ENCODE data around the gene FGD6. TPM values are rescaled to one million over a fixed set of nuclear protein-coding genes. Genes with fewer than 3 reads are reported as not detected.
A peak's percentile ranks its signal among the peaks of the same experiment; 100 is the strongest.

FGD6 gene
- total RNA-seq, result 5.7 TPM

DNA sequence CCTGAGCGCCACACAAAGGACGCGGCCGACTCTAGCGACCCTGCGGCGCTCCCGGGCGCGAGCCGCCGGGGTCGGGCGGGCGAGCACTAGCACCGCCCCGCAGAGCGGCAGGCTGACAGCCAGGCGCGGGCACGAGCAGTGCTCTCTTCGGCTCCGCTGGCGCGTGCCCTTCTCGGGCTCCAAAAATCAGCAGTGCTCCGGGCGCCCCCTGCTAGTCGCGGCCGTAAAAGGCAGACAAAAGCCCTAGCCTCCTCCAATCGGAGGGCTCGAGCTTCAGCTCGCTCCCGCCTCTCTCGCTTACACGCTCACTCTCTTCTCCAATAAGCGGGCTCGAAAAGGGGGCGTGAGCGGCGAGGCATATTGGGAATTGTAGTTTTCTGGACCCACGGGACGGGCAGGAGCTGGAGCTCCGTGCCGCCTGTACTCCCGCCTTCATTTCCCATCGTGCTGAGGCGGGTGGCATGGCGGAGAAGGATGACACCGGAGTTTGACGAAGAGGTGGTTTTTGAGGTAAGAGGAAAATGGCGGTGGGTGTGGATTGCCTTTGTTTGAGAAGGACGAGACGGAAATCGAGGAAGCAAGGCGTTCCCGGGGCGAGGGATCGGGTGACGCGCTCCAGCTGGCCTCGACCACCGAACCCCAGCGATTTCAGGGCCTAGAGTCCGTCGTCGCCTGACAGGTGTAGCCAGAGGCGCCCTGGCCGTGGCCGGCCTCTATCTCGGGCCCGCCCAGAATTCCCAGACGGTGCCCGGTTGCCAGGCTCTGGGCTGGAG, at the start of gene FGD6, which contains the start of gene VEZT:
Gene FGD6, minus strand, starts transcription at position 91 of the 773 bp plus-strand sequence. CDS start 227 bp downstream, outside the sequence.
Gene VEZT, plus strand, starts transcription at position 431 of the 773 bp plus-strand sequence. Its CDS starts 44 bp downstream, at position 475.
- Histone ChIP-seq H3K9me3 (ENCODE audit: control insufficient read depth in 3 of 3, low read length in 3 of 3) (no peaks in the 10 kb centered on the region), H3K36me3 (ENCODE audit: control insufficient read depth in 3 of 3, insufficient read depth in 3 of 3, low read length in 3 of 3) (no peaks in the 10 kb centered on the region), H3K4me3 (ENCODE audit: low read length in 3 of 3) (peak within 1 kb of the TSS; percentile 98), H3K9ac (ENCODE audit: low read depth in 1 of 3, low read length in 3 of 3) (peak within 1 kb of the TSS; percentile 94 to 97 (median 95)), H3K27ac (ENCODE audit: low read depth, low read length) (peak within 1 kb of the TSS; percentile 99), H3K4me1 (ENCODE audit: control insufficient read depth in 3 of 3, insufficient read depth in 3 of 3, low read length in 3 of 3) (peaks cover 8 to 20% (median 12%) of the 10 kb centered on the region in 3 donors), H3K27me3 (ENCODE audit: control insufficient read depth in 3 of 3, insufficient read depth in 3 of 3, low read length in 3 of 3) (no peaks in the 10 kb centered on the region)

DNA sequence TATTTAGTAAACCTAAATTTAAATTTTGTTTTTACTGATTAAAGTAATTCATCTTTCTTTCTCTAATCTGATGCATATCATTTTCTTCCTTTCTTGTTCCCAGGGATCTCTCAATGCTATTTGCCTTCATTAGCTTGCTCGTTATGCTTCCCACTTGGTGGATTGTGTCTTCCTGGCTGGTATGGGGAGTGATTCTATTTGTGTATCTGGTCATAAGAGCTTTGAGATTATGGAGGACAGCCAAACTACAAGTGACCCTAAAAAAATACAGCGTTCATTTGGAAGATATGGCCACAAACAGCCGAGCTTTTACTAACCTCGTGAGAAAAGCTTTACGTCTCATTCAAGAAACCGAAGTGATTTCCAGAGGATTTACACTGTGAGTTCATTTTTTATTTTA, 49.0 kb upstream of the FGD6 start:
- Histone ChIP-seq H3K36me3 (ENCODE audit: control insufficient read depth in 3 of 3, insufficient read depth in 3 of 3, low read length in 3 of 3) (peaks cover 3 to 23% (median 7%) of the 10 kb centered on the region in 3 donors), H3K9ac (ENCODE audit: low read depth in 1 of 3, low read length in 3 of 3) (no peak overlapping the region), H3K4me1 (ENCODE audit: control insufficient read depth in 3 of 3, insufficient read depth in 3 of 3, low read length in 3 of 3) (peaks cover 3 to 4% (median 4%) of the 10 kb centered on the region in 3 donors)

DNA sequence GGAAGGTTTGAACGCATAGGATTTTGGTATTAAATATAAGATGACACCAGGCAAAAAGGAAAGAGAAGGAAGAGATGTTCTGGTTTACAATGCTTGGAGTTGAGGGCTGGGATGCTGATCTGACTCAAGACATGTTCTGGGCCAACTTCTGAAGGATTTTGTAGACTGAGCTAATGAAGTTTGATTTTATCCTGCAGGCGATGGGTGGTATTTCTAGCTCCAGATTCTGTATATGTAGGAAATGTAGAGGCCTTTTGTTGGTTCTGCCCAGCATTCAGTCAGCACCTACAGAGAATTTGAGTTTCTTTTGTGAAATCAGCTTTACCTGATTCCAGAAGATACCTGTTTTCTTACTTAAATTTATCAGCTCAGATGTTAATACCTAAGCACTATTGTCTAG, 48.5 kb upstream of the FGD6 start:
- peaks cover 3 to 4% (median 4%) of the 10 kb centered on the region in 3 donors for H3K4me1 ChIP-seq (ENCODE audit: control insufficient read depth in 3 of 3, insufficient read depth in 3 of 3, low read length in 3 of 3)
- peaks cover 3 to 22% (median 6%) of the 10 kb centered on the region in 3 donors for H3K36me3 ChIP-seq (ENCODE audit: control insufficient read depth in 3 of 3, insufficient read depth in 3 of 3, low read length in 3 of 3)
- H3K9me3 ChIP-seq (ENCODE audit: control insufficient read depth in 3 of 3, low read length in 3 of 3), result no peaks in the 10 kb centered on the region
- H3K9ac ChIP-seq (ENCODE audit: low read depth in 1 of 3, low read length in 3 of 3), result no peak overlapping the region
- no peak overlapping the region for H3K27ac ChIP-seq (ENCODE audit: low read depth, low read length)
- H3K27me3 ChIP-seq (ENCODE audit: control insufficient read depth in 3 of 3, insufficient read depth in 3 of 3, low read length in 3 of 3), result no peaks in the 10 kb centered on the region
- no peak overlapping the region for H3K4me3 ChIP-seq (ENCODE audit: low read length in 3 of 3)

More for the DNA sequence above, 49.0 kb upstream of the FGD6 start:
- Histone ChIP-seq H3K27me3 (ENCODE audit: control insufficient read depth in 3 of 3, insufficient read depth in 3 of 3, low read length in 3 of 3) (no peaks in the 10 kb centered on the region), H3K4me3 (ENCODE audit: low read length in 3 of 3) (no peak overlapping the region), H3K27ac (ENCODE audit: low read depth, low read length) (no peak overlapping the region), H3K9me3 (ENCODE audit: control insufficient read depth in 3 of 3, low read length in 3 of 3) (no peaks in the 10 kb centered on the region)

DNA sequence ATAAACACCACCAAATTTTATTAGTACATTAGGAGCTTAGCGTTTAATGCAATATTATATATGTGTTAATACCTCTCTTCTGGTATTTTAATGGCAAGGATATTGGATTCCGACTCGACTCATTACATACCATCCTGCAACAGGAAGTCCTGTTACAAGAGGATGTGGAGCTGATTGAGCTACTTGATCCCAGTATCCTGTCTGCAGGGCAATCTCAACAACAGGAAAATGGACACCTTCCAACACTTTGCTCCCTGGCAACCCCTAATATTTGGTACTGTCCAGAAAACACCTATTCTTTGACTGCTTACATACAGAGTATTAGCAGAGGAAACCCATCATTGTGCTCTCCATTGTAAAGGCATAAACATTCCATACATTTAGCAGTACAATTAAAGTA, 45.5 kb upstream of the FGD6 start:
- H3K9me3 ChIP-seq (ENCODE audit: control insufficient read depth in 3 of 3, low read length in 3 of 3), result no peaks in the 10 kb centered on the region
- no peak overlapping the region for H3K9ac ChIP-seq (ENCODE audit: low read depth in 1 of 3, low read length in 3 of 3)
- H3K4me3 ChIP-seq (ENCODE audit: low read length in 3 of 3), result no peak overlapping the region
- peaks cover 3 to 4% (median 4%) of the 10 kb centered on the region in 3 donors for H3K4me1 ChIP-seq (ENCODE audit: control insufficient read depth in 3 of 3, insufficient read depth in 3 of 3, low read length in 3 of 3)
- no peaks in the 10 kb centered on the region for H3K27me3 ChIP-seq (ENCODE audit: control insufficient read depth in 3 of 3, insufficient read depth in 3 of 3, low read length in 3 of 3)
- H3K36me3 ChIP-seq (ENCODE audit: control insufficient read depth in 3 of 3, insufficient read depth in 3 of 3, low read length in 3 of 3), result peaks cover 3 to 22% (median 9%) of the 10 kb centered on the region in 3 donors
- H3K27ac ChIP-seq (ENCODE audit: low read depth, low read length), result no peak overlapping the region

DNA sequence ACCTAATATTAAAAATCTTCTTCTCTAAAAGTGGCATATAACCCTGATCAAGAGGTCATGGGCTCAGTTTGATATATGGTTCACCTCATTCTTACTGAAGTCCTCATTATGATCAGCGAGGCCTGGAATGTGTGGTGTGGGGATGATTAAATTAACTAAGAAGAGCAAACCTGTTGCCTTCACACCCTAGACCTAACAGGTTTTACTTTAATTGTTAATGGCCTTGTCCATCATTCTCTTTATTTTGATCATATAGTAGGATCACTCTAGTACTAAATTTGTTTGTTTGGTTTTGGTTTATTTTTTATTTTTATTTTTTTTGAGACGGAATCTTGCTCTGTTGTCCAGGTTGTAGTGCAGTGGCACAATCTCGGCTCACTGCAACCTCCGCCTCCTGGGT, 43.8 kb upstream of the FGD6 start:
- Histone ChIP-seq H3K27me3 (ENCODE audit: control insufficient read depth in 3 of 3, insufficient read depth in 3 of 3, low read length in 3 of 3) (no peaks in the 10 kb centered on the region), H3K36me3 (ENCODE audit: control insufficient read depth in 3 of 3, insufficient read depth in 3 of 3, low read length in 3 of 3) (peaks cover 6 to 23% (median 20%) of the 10 kb centered on the region in 3 donors), H3K9ac (ENCODE audit: low read depth in 1 of 3, low read length in 3 of 3) (no peak overlapping the region), H3K4me1 (ENCODE audit: control insufficient read depth in 3 of 3, insufficient read depth in 3 of 3, low read length in 3 of 3) (peaks cover 3 to 4% (median 4%) of the 10 kb centered on the region in 3 donors), H3K27ac (ENCODE audit: low read depth, low read length) (no peak overlapping the region), H3K9me3 (ENCODE audit: control insufficient read depth in 3 of 3, low read length in 3 of 3) (no peaks in the 10 kb centered on the region), H3K4me3 (ENCODE audit: low read length in 3 of 3) (no peak overlapping the region)

DNA sequence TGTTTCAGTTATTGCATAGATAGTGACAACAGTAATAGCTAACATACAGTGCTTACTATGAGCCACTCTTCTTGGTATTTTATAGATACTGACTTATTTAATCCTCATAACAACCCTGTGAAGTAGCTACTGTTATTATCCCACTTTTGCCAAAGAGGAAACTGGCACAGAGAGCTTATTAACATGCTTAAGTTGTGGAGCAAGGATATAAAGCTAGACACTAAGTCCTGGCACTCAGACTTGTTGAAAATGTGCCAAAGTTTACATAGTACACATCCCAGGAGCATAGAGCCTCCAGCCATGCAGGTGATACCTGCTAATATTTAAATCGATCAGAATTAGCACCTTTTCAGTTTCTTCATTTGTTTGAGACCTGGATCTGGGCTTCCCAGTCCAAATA, 42.1 kb upstream of the FGD6 start:
- no peak overlapping the region for H3K27ac ChIP-seq (ENCODE audit: low read depth, low read length)
- peaks cover 6 to 32% (median 25%) of the 10 kb centered on the region in 3 donors for H3K36me3 ChIP-seq (ENCODE audit: control insufficient read depth in 3 of 3, insufficient read depth in 3 of 3, low read length in 3 of 3)
- H3K4me3 ChIP-seq (ENCODE audit: low read length in 3 of 3), result no peak overlapping the region
- H3K27me3 ChIP-seq (ENCODE audit: control insufficient read depth in 3 of 3, insufficient read depth in 3 of 3, low read length in 3 of 3), result no peaks in the 10 kb centered on the region
- H3K4me1 ChIP-seq (ENCODE audit: control insufficient read depth in 3 of 3, insufficient read depth in 3 of 3, low read length in 3 of 3), result peaks cover 0 to 3% (median 0%) of the 10 kb centered on the region in 3 donors
- no peaks in the 10 kb centered on the region for H3K9me3 ChIP-seq (ENCODE audit: control insufficient read depth in 3 of 3, low read length in 3 of 3)
- H3K9ac ChIP-seq (ENCODE audit: low read depth in 1 of 3, low read length in 3 of 3), result no peak overlapping the region

DNA sequence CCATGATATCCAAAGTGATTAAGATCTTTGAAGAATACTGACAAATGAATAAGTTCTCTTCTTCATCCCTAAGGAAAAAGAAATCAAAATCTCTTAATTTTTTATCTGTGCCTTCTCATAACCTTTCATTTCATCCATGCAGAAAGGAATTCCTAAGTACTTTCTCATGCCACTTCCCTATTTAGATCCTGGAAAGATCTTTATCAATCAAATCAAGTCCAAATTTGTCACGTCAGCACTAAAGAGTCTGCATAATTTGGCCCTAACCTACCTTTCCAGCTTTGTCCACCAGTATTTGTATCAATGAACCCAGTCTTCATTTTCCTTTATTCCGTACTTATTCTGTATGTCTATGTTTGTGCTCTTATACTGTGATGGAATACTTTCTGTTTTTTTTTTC, 41.5 kb upstream of the FGD6 start:
- H3K4me1 ChIP-seq (ENCODE audit: control insufficient read depth in 3 of 3, insufficient read depth in 3 of 3, low read length in 3 of 3), result peaks cover 0 to 3% (median 0%) of the 10 kb centered on the region in 3 donors
- H3K9me3 ChIP-seq (ENCODE audit: control insufficient read depth in 3 of 3, low read length in 3 of 3), result no peaks in the 10 kb centered on the region
- H3K27ac ChIP-seq (ENCODE audit: low read depth, low read length), result no peak overlapping the region
- H3K36me3 ChIP-seq (ENCODE audit: control insufficient read depth in 3 of 3, insufficient read depth in 3 of 3, low read length in 3 of 3), result peaks cover 6 to 29% (median 25%) of the 10 kb centered on the region in 3 donors
- no peaks in the 10 kb centered on the region for H3K27me3 ChIP-seq (ENCODE audit: control insufficient read depth in 3 of 3, insufficient read depth in 3 of 3, low read length in 3 of 3)
- H3K4me3 ChIP-seq (ENCODE audit: low read length in 3 of 3), result no peak overlapping the region
- H3K9ac ChIP-seq (ENCODE audit: low read depth in 1 of 3, low read length in 3 of 3), result no peak overlapping the region

DNA sequence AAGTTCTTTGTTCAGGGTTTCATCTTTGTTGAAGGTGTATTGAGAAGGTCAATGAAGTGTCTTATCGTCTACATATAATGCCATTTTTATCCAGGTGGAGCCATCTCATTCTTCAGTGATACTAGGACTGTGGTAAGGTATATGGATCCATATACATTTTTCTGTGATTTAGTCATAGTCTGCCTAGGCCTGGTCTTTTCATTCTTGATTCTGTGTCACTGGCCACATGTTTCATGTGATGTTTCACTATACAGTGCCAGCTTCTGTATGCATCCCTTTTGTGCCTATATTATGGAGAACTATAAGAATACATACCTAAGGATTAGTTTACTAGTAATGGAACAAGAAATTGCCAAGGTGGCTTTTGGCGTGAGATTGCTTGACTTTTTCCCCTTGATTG, 40.9 kb upstream of the FGD6 start:
- H3K9me3 ChIP-seq (ENCODE audit: control insufficient read depth in 3 of 3, low read length in 3 of 3), result no peaks in the 10 kb centered on the region
- no peak overlapping the region for H3K4me3 ChIP-seq (ENCODE audit: low read length in 3 of 3)
- H3K36me3 ChIP-seq (ENCODE audit: control insufficient read depth in 3 of 3, insufficient read depth in 3 of 3, low read length in 3 of 3), result peaks cover 3 to 28% (median 26%) of the 10 kb centered on the region in 3 donors
- H3K27ac ChIP-seq (ENCODE audit: low read depth, low read length), result no peak overlapping the region
- no peaks in the 10 kb centered on the region for H3K4me1 ChIP-seq (ENCODE audit: control insufficient read depth in 3 of 3, insufficient read depth in 3 of 3, low read length in 3 of 3)
- no peak overlapping the region for H3K9ac ChIP-seq (ENCODE audit: low read depth in 1 of 3, low read length in 3 of 3)
- no peaks in the 10 kb centered on the region for H3K27me3 ChIP-seq (ENCODE audit: control insufficient read depth in 3 of 3, insufficient read depth in 3 of 3, low read length in 3 of 3)

DNA sequence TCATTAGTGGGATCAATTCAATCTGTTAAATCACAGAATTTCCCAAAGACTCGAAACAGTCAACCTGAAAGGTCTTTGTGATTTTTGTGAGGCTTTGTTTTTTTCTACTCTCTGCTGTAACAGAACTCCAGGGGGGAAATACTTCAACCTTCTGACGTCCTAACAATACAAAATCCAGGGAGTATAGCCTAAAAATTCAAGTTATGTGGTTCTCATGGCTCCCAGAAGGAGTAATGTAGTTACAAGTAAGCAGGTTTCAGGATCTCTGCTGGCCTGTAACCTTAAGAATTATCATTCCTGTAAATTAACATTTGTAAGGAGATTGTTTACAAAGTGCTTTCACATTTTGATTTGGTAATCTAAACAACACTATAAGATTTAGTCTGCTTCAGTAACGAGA, 40.3 kb upstream of the FGD6 start:
- H3K36me3 ChIP-seq (ENCODE audit: control insufficient read depth in 3 of 3, insufficient read depth in 3 of 3, low read length in 3 of 3), result peaks cover 3 to 26% (median 21%) of the 10 kb centered on the region in 3 donors
- H3K27ac ChIP-seq (ENCODE audit: low read depth, low read length), result no peak overlapping the region
- H3K27me3 ChIP-seq (ENCODE audit: control insufficient read depth in 3 of 3, insufficient read depth in 3 of 3, low read length in 3 of 3), result no peaks in the 10 kb centered on the region
- no peaks in the 10 kb centered on the region for H3K4me1 ChIP-seq (ENCODE audit: control insufficient read depth in 3 of 3, insufficient read depth in 3 of 3, low read length in 3 of 3)
- no peaks in the 10 kb centered on the region for H3K9me3 ChIP-seq (ENCODE audit: control insufficient read depth in 3 of 3, low read length in 3 of 3)
- H3K4me3 ChIP-seq (ENCODE audit: low read length in 3 of 3), result no peak overlapping the region
- no peak overlapping the region for H3K9ac ChIP-seq (ENCODE audit: low read depth in 1 of 3, low read length in 3 of 3)

DNA sequence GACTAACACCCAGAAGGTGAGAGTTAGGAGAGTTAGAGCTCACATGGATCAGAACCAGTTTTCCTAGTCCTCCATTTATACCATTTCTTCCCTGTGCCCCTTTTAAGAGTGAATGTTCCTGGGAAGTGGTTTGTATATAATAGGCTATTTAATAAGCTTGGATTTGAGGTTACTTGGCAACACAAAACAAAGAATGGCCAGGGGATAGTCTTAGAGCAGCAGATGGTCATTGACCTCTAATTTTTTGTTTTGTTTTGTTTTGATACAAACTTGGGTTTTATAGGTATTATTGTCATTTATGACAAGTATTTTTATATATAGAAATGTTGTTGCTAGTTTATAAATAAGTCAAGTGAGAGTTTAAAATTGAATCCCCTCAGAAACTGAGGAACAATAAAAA, 36.1 kb upstream of the FGD6 start:
- H3K36me3 ChIP-seq (ENCODE audit: control insufficient read depth in 3 of 3, insufficient read depth in 3 of 3, low read length in 3 of 3), result peaks cover 3 to 26% (median 21%) of the 10 kb centered on the region in 3 donors

More for the DNA sequence above, 36.1 kb upstream of the FGD6 start:
- H3K27me3 ChIP-seq (ENCODE audit: control insufficient read depth in 3 of 3, insufficient read depth in 3 of 3, low read length in 3 of 3), result no peaks in the 10 kb centered on the region
- H3K4me3 ChIP-seq (ENCODE audit: low read length in 3 of 3), result no peak overlapping the region
- H3K4me1 ChIP-seq (ENCODE audit: control insufficient read depth in 3 of 3, insufficient read depth in 3 of 3, low read length in 3 of 3), result peaks cover 0 to 3% (median 0%) of the 10 kb centered on the region in 3 donors
- H3K9me3 ChIP-seq (ENCODE audit: control insufficient read depth in 3 of 3, low read length in 3 of 3), result no peaks in the 10 kb centered on the region
- no peak overlapping the region for H3K9ac ChIP-seq (ENCODE audit: low read depth in 1 of 3, low read length in 3 of 3)
- H3K27ac ChIP-seq (ENCODE audit: low read depth, low read length), result no peak overlapping the region

All from skeletal muscle tissue (tissue), 4 donors.